GM12878 (cell line): ENCODE measurements around the gene ABHD3. TPM values are rescaled to one million over a fixed set of nuclear protein-coding genes. Genes with fewer than 3 reads are reported as not detected.
A peak's percentile ranks its signal among the peaks of the same experiment; 100 is the strongest.

Source experiments
- ATAC-seq: fragments of 200-7000 bp; cut with Tn5 transposase; 3 replicates; pipeline ENCODE4 v1.9.1; 2020; ENCODE audit warnings: mild to moderate bottlenecking, moderate library complexity
- BruUV-seq: library from RNA; stranded (reverse); fragments of 400-500 nt; replicated peaks from 2 replicates; lab custom pipeline; 2021; lab: Mats Ljungman, UMichigan
- CTCF ChIA-PET: fragments of 300-600 bp; sonication (Branson Sonifier 250); formaldehyde crosslinking; extraction: SDS; loops from one replicate; lab custom pipeline; 2021; ENCODE audit warnings: inconsistent platforms; lab: Yijun Ruan, JAX
- POLR2A ChIA-PET: fragments of 350-600 bp; formaldehyde crosslinking; extraction: SDS; loops from one replicate; lab custom pipeline; 2021; ENCODE audit warnings: inconsistent platforms; lab: Charles Lee
- RAD21 ChIA-PET: fragments of 300-600 bp; sonication (Branson Sonifier 250); formaldehyde crosslinking; loops from one replicate; lab custom pipeline; 2023; ENCODE audit warnings: antibody characterized with exemption; ENCODE audit not compliant: unreplicated experiment; lab: Charles Lee
- SMC1A ChIA-PET: fragments of 300-600 bp; sonication (Branson Sonifier 250); formaldehyde crosslinking; loops from one replicate; lab custom pipeline; 2023; ENCODE audit not compliant: unreplicated experiment, uncharacterized antibody; lab: Charles Lee
- DNase-seq: peaks from one replicate; pipeline ENCODE4 v3.0.0-alpha.2; 2011; ENCODE audit warnings: low read depth, low spot score
- FAIRE-seq: peaks from 3 replicates; lab custom pipeline; 2011; peaks lifted over from hg19 to GRCh38; lab: Jason Lieb, UNC
- H2AFZ ChIP-seq: 2 replicates; pipeline ENCODE4 v1.6.0; 2011; ENCODE audit warnings: low read depth, low read length, control low read depth; ENCODE audit not compliant: control insufficient read depth
- H3K27ac ChIP-seq: 2 replicates; pipeline ENCODE4 v1.5.1; 2011; ENCODE audit warnings: control low read depth; ENCODE audit not compliant: control insufficient read depth, insufficient read depth
- H3K27me3 ChIP-seq, 2 experiments: replicated peaks in 1 of 2; 2 replicates each; pipeline versions ENCODE4 v1.6.0 to v1.6.1; 2011; ENCODE audit warnings: low read length in 1 of 2; ENCODE audit not compliant: control insufficient read depth in 2 of 2, insufficient read depth in 2 of 2
- H3K36me3 ChIP-seq, 2 experiments: 2 replicates each; pipeline ENCODE4 v1.5.1; 2011; ENCODE audit warnings: low read length in 1 of 2; ENCODE audit not compliant: control insufficient read depth in 2 of 2, insufficient read depth in 2 of 2
- H3K4me1 ChIP-seq: 2 replicates; pipeline ENCODE4 v1.6.1; 2011; ENCODE audit warnings: mild to moderate bottlenecking, low read length, moderate library complexity, mixed read lengths; ENCODE audit not compliant: control insufficient read depth, insufficient read depth
- H3K4me2 ChIP-seq: 2 replicates; pipeline ENCODE4 v1.6.0; 2011; ENCODE audit warnings: control low read depth; ENCODE audit not compliant: control insufficient read depth, insufficient read depth
- H3K4me3 ChIP-seq: fragments of 200-600 bp; sonication (generic); 2 replicates; pipeline ENCODE4 v1.5.1; 2016
- H3K79me2 ChIP-seq: 2 replicates; pipeline ENCODE4 v1.6.0; 2011; ENCODE audit warnings: low read length; ENCODE audit not compliant: control insufficient read depth, insufficient read depth
- H3K9ac ChIP-seq: 2 replicates; pipeline ENCODE4 v1.8.0; 2011; ENCODE audit warnings: low read length, control low read depth, mixed read lengths; ENCODE audit not compliant: control insufficient read depth, insufficient read depth
- H3K9me3 ChIP-seq: replicated peaks from 3 replicates; pipeline ENCODE4 v1.5.1; 2011; ENCODE audit warnings: mild to moderate bottlenecking, low read length; ENCODE audit not compliant: control insufficient read depth, insufficient read depth
- H4K20me1 ChIP-seq: 2 replicates; pipeline ENCODE4 v1.6.0; 2011; ENCODE audit not compliant: control insufficient read depth, insufficient read depth
- DPF2 ChIP-seq: fragments of 450-650 bp; IDR thresholded peaks from 2 replicates; pipeline ENCODE4 v1.6.1; 2017; ENCODE audit warnings: mild to moderate bottlenecking
- KLF5 ChIP-seq: fragments of 450-650 bp; IDR thresholded peaks from 2 replicates; pipeline ENCODE4 v1.6.1; 2014; ENCODE audit warnings: mild to moderate bottlenecking; ENCODE audit not compliant: partially characterized antibody
- RAD21 ChIP-seq: IDR thresholded peaks from 2 replicates; pipeline ENCODE4 v1.6.1; 2011; ENCODE audit warnings: mild to moderate bottlenecking, low read depth, low read length, moderate library complexity; ENCODE audit not compliant: insufficient read depth
- RUNX3 ChIP-seq: IDR thresholded peaks from 2 replicates; pipeline ENCODE4 v1.6.1; 2012; ENCODE audit warnings: low read length, inconsistent platforms
- TCF12 ChIP-seq: IDR thresholded peaks from 2 replicates; pipeline ENCODE4 v1.6.1; 2011; ENCODE audit warnings: low read depth, mild to moderate bottlenecking, low read length
- WGBS: methylation state at CpG from one replicate; pipeline ENCODE4 v1.1.6; 2016; ENCODE audit warnings: low lambda C conversion rate; ENCODE audit not compliant: insufficient replicate concordance, insufficient coverage; ENCODE audit errors: missing lambda C conversion rate; 5-methylcytosine and 5-hydroxymethylcytosine counted together
- in situ Hi-C: fragments of 300-500 bp; cut with MboI; formaldehyde crosslinking; loops from 9 replicates; pipeline ENCODE4 v1.14.3; 2018; ENCODE audit warnings: mixed read lengths
- intact Hi-C: fragments of 100-400 bp; cut with micrococcal nuclease; formaldehyde crosslinking; loops from one replicate; pipeline ENCODE4 v1.14.2; 2022; ENCODE audit not compliant: unreplicated experiment
- polyA plus RNA-seq, 11 experiments: library from polyadenylated mRNA; depleted of rRNA in 4 of 11; unstranded in 6 of 11; stranded (reverse) in 5 of 11; fragments of >200 nt; fragmentation: Nextera tagmentation in 4 of 11; fragmentation: Illumina TruSeq in 1 of 11; extraction: Ambion mirVana in 4 of 11; extraction: Trizol in 1 of 11; gene quantifications; 1 replicate in 1 of 11; 2 replicates in 10 of 11; pipeline versions ENCODE4 v1.2.1 to v1.2.3, GENCODE V29; 2011 to 2016; ENCODE audit warnings: inconsistent platforms in 2 of 11, missing spikeins in 2 of 11, low read depth in 1 of 11
- total RNA-seq, 4 experiments: library from RNA; depleted of rRNA in 3 of 4; stranded (reverse); fragments of >200 nt in 3 of 4; fragmentation: Illumina TruSeq in 1 of 4; extraction: Trizol in 1 of 4; gene quantifications; 2 replicates each; pipeline versions ENCODE4 v1.2.1 to v1.2.3, GENCODE V29; 2013 to 2021

The ABHD3 gene
- total and polyA plus RNA-seq, 10 of the 15 experiments (the other 5 are each of a cell fraction or from before 2014, with no cell fraction given) = 4.9 to 49.8 (median 18.3) TPM

GRCh38 chr18:21722687-21723086 lies 18.1 kb upstream of the ABHD3 start:
- no peaks in the 10 kb centered on the region for H3K36me3 ChIP-seq
- no peaks in the 10 kb centered on the region for H4K20me1 ChIP-seq
- in situ Hi-C loops = no loop called here
- TF ChIP-seq DPF2 = no peak
- TF ChIP-seq TCF12 = no peak
- TF ChIP-seq KLF5 = no peak
- TF ChIP-seq, all 136 proteins: peak for 0
- Histone ChIP-seq H2AFZ (no peak overlapping the region), H3K79me2 (no peaks in the 10 kb centered on the region), H3K4me3 (no peak overlapping the region), H3K27me3 (no peaks in the 10 kb centered on the region), H3K9me3 (no peaks in the 10 kb centered on the region), H3K4me1 (no peaks in the 10 kb centered on the region), H3K4me2 (no peak overlapping the region), H3K9ac (no peak overlapping the region), H3K27ac (no peak overlapping the region)
- ATAC-seq (no peak), DNase-seq (no peak), FAIRE-seq (no peak)
- no TSS peak for BruUV-seq
- 87% methylated on average over 2 of the region's 2 CpGs for WGBS
- SMC1A ChIA-PET = no interaction called here
- POLR2A ChIA-PET = interaction anchor here (1.0 kb wide), 1 partner anchor 9 kb away, joined by 4 read pairs; no protein-coding TSS in a partner anchor
- RAD21 ChIA-PET = no interaction called here
- CTCF ChIA-PET = no interaction called here
- intact Hi-C loops = no loop called here

GRCh38 chr18:21714474-21714873 lies 9.9 kb upstream of the ABHD3 start:
- SMC1A ChIA-PET = interaction anchor here (1.2 to 1.8 kb wide), 3 partner anchors 13 to 106 kb away, joined by 3 to 4 read pairs (median 3); partner anchors contain the start of gene MIB1
- peak; percentile 71 for TF ChIP-seq RUNX3
- no peak for TF ChIP-seq RAD21
- no peaks in the 10 kb centered on the region; the same call in 1 of the 2 replicates for H3K4me1 ChIP-seq
- intact Hi-C loops (no loop called here), in situ Hi-C loops (no loop called here)
- CTCF ChIA-PET = interaction anchor here (0.6 kb wide), 1 partner anchor 114 kb away, joined by 3 read pairs; the partner anchor contains the start of gene ESCO1
- WGBS = 44% methylated on average over 1 of the region's 1 CpG
- DNase-seq = no peak
- H3K27me3 ChIP-seq = no peaks in the 10 kb centered on the region
- no peaks in the 10 kb centered on the region for H3K79me2 ChIP-seq
- RAD21 ChIA-PET = no interaction called here
- no peak overlapping the region for H3K27ac ChIP-seq
- POLR2A ChIA-PET = interaction anchor here (0.8 kb wide), 1 partner anchor 29 kb away, joined by 3 read pairs; no protein-coding TSS in a partner anchor
- no peaks in the 10 kb centered on the region for H3K36me3 ChIP-seq
- H3K9me3 ChIP-seq = no peaks in the 10 kb centered on the region
- no peak overlapping the region for H2AFZ ChIP-seq
- ATAC-seq = no peak
- no peak overlapping the region for H3K9ac ChIP-seq
- BruUV-seq = no TSS peak
- no peak for FAIRE-seq
- no peak overlapping the region for H3K4me3 ChIP-seq
- H3K4me2 ChIP-seq = no peak overlapping the region
- H4K20me1 ChIP-seq = no peaks in the 10 kb centered on the region
